GM12872 (cell line): ENCODE measurements around the gene EVL.

Experiments used
- TF ChIP-seq, protein P1 (sequence below): IDR thresholded peaks from 3 replicates; pipeline ENCODE4 v1.5.1; 2011; ENCODE audit warnings: low read depth, mild to moderate bottlenecking, low read length, moderate library complexity; ENCODE audit not compliant: insufficient read depth

The EVL gene

DNA sequence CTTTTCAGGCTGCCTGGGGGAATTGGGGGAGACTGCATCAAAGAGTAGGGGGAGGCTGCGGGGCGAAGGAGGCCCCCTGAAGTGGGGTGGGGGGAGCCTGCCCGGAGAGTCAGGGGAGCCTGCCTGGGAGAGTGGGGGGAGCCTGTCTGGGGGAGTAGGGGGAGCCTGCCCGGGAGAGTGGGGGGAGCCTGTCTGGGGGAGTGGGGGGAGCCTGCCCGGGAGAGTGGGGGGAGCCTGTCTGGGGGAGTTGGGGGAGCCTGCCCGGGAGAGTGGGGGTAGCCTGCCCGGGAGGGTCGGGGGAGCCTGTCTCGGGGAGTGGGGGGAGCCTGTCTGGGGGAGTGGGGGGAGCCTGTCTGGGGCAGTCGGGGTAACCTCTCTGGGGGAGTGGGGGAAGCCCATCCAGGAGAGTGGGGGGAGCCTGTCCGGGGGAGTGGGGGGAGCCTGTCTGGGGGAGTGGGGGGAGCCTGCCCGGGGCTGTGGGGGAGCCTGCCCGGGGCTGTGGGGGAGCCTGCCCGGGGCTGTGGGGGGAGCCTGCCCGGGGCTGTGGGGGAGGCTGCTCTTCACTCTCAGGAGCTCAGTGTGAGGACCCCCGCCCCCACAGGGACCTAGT is 100.7 kb downstream of the EVL start:
- TF ChIP-seq, protein P1, sequence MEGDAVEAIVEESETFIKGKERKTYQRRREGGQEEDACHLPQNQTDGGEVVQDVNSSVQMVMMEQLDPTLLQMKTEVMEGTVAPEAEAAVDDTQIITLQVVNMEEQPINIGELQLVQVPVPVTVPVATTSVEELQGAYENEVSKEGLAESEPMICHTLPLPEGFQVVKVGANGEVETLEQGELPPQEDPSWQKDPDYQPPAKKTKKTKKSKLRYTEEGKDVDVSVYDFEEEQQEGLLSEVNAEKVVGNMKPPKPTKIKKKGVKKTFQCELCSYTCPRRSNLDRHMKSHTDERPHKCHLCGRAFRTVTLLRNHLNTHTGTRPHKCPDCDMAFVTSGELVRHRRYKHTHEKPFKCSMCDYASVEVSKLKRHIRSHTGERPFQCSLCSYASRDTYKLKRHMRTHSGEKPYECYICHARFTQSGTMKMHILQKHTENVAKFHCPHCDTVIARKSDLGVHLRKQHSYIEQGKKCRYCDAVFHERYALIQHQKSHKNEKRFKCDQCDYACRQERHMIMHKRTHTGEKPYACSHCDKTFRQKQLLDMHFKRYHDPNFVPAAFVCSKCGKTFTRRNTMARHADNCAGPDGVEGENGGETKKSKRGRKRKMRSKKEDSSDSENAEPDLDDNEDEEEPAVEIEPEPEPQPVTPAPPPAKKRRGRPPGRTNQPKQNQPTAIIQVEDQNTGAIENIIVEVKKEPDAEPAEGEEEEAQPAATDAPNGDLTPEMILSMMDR, result no peak

DNA sequence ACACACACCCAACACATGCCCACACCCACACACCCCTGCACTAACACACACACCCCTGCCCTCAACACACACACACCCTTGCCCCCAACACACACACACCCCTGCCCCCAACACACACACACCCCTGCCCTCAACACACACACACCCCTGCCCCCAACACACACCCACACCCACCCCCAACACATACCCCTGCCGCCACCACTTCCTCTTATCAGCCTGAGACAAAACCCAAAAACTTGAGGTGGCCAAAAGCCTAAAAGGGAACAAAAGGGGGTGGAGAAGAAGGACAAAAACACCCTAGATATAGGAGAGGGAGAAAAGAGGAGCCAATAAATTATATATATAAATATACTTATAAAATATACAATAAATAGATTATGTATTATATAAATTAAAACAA is 103.3 kb downstream of the EVL start:
- TF ChIP-seq, protein P1, result no peak

DNA sequence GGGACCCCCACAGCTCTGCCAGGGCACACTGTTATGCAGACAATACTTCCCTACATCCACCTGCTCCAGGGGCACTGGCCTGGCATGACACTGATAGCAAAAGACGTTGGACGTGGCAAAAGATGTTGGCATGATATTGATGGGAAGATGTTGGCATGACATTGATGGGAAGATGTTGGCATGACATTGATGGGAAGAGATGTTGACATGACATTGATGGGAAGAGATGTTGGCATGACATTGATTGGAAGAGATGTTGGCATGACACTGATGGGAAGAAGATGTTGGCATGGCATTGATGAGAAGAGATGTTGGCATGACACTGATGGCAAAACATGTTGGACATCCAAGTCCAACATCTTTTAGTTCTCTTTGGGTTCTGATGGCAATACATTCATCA is 105.7 kb downstream of the EVL start:
- TF ChIP-seq, protein P1, result no peak

DNA sequence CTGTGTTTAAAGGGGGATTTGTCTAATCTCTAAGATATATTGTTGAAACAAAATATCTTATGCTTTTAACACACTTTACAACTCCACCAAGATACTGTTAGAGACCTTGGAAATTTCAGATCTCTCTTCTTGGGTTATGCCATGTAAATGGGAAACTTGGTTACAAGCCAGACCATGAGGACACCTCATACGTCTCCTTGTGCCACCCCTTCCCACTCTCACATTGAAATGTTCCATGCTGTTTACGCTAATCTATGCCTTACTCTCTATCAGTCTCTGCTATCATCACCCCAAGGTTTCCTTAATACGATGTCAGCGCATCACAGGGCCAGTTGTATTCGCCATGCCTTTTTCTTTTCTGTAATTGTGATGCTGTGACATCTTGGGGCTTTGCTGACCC is 107.6 kb downstream of the EVL start:
- TF ChIP-seq, protein P1, result no peak

DNA sequence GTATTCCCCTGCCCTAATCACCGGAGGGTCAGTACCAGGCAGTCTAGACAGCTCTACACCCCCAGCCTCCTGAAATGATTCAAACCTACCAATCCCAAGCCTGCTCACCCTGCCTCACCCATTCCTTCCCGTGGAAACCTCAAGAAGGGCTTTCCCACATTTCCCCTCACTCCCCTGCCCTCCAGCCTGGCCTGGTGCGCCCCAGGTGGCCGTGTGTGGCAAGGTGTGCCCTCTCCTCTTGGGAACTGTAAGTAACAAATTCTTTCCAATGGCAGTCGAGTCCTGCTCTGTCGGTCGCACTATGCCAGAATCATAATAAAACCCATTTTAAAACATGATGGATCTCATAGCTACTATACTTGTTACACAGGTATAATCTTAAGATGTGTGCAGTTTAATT is 108.1 kb downstream of the EVL start:
- TF ChIP-seq, protein P1, result 0 out of 3 replicates have a peak, but pooled peaks have one; percentile 10

DNA sequence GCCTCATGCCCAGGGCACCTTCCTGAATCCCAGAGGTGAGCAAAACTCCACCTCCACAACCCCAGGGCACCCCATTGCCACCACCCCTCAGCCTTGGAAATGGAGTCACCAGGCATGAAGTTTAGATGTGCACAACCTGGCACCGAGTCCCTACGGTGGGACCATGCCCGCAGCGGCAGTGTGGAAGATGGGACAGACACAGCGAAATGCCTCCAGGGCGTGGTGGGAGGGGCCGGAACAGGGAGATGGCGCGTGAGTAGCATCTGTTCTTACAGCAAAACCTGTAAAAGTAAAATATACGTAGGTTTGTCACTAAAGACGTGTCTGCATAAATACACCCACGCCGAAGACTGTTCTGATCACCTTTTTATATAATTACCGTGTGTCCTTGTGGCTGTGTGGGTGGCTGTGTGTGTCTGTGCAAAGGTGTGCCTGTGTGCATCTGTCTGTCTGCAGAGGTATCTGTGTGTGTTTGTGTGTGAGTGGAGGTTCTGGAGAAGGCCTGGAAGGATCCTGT is 111.6 kb downstream of the EVL start:
- TF ChIP-seq, protein P1, result no peak

DNA sequence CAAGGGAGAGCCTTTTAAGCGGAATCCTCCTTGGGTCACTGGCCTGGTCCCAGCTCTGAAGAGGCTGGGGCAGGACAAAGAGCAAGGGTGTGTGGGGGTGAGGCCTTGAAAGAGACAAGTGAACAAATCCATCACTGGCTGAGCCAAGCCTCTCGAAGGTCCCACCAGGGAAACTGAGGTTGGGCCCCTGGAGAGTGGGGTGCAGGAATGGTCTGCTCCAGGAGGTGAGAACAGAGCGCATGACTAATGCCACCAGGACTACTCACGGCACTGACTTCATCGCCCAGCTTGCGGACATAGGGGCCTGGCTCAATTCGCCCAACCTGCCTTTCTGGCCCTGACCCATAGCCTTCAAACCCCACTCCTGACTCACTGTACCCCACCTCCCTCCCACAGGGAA is 113.5 kb downstream of the EVL start:
- TF ChIP-seq, protein P1, result no peak
